GM12801 (cell line): ENCODE measurements around the gene RALGAPB.

Experiments used
- TF ChIP-seq, protein P1 (sequence below): IDR thresholded peaks from one replicate; pipeline ENCODE4 v1.5.1; 2011; ENCODE audit warnings: control low read depth; ENCODE audit not compliant: insufficient read length; ENCODE audit errors: extremely low read depth

RALGAPB gene

GRCh38 chr20:38497246-38497935, 24.7 kb downstream of the RALGAPB start:
- TF ChIP-seq, protein P1, sequence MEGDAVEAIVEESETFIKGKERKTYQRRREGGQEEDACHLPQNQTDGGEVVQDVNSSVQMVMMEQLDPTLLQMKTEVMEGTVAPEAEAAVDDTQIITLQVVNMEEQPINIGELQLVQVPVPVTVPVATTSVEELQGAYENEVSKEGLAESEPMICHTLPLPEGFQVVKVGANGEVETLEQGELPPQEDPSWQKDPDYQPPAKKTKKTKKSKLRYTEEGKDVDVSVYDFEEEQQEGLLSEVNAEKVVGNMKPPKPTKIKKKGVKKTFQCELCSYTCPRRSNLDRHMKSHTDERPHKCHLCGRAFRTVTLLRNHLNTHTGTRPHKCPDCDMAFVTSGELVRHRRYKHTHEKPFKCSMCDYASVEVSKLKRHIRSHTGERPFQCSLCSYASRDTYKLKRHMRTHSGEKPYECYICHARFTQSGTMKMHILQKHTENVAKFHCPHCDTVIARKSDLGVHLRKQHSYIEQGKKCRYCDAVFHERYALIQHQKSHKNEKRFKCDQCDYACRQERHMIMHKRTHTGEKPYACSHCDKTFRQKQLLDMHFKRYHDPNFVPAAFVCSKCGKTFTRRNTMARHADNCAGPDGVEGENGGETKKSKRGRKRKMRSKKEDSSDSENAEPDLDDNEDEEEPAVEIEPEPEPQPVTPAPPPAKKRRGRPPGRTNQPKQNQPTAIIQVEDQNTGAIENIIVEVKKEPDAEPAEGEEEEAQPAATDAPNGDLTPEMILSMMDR: no peak

DNA sequence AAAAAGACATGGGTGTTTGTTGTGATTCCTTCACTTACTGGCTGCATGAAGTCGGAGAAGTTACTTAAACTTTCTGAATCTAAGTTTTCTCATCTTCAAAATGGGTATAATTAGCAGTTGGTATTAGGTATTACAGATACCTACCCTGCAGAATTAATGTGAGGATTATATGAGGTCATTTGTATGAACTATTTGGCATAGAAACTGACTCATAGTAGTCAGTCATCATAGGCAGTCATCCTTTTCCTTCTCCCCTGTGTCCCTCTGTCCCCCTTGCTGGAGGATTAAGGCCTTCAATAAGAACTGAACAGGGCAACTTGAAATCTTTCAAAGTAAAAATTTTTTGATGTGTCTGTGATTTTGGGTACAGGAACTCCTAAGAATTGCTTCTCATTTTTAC, 26.3 kb downstream of the RALGAPB start:
- TF ChIP-seq, protein P1: no peak

DNA sequence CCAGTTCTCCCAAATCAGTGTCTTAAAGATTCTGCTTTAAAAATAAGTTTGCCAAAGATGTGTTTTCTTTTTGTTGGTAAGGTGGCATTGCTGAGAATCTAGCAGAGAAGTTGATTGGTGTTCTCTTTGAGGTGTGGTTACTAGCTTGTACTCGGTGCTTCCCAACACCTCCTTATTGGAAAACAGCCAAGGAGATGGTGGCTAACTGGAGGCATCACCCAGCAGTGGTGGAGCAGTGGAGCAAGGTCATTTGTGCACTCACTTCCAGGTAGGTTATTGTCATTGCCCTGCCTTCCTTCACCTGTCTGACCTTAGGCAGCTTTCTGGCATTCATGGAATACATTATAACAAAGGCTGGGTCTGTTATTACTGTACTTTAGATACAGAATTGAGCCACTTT, 26.7 kb downstream of the RALGAPB start:
- TF ChIP-seq, protein P1: no peak

GRCh38 chr20:38501858-38502436, 29.3 kb downstream of the RALGAPB start:
- TF ChIP-seq, protein P1: no peak

DNA sequence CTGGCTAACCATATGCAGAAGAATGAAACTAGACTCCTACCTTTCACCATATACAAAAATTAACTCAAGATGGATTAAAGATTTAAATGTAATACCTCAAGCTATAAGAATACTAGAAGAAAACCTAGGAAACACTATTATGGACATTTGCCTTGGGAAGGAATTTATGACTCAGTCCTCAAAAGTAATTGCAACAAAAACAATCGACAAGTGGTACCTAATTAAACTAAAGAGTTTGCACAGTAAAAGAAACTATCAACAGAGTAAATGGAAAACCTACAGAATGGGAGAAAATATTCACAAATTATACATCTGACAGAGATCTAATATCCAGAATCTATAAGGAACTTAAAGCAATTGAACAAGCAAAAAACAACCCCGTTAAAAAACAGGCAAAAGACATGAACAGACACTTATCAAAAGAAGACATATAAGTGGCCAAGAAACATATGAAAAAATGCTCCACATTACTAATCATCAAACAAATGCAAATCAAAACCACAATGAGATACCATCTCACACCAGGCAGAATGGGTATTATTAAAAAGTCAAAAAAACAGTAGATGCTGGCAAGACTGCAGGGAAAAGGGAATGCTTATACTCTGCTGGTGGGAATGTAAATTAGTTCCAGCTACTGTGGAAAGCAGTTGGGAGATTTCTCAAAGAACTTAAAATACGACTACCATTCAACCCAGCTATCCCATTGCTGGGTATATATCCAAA, 31.9 kb downstream of the RALGAPB start:
- TF ChIP-seq, protein P1: no peak

DNA sequence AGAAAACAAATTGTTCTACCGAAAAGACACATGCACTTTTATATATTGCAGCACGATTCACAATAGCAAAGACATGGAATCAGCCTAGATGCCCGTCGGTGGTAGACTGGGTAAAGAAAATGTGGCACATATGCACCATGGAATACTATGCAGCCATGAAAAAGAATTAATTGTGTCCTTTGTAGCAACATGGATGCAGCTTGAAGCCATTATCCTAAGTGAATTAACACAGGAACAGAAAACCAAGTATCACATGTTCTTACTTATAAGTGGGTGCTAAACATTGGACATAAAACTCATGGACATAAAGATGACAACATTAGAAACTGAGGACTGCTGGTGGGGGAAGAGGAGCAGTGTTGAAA, 32.4 kb downstream of the RALGAPB start:
- TF ChIP-seq, protein P1: no peak

DNA sequence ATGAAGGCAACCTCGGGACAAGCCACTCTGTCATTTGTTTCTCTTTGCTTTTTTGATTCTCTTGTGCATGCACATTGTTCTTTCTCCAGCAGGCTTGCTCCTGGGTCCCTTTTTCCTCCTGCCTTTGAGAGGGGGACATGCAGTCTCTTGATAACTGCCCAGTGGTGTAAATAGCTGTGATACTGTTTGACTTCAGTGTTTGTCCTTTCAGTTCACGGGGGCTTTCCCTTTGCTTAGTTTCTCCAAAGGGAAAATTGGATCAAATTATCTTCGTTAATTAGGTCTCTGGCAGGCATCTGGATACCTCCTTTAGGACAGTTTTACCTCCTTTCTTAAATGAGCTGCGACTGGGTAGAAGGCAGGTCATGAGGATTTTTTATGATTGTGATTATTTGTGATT, 41.5 kb downstream of the RALGAPB start:
- TF ChIP-seq, protein P1: no peak
